Endodermal cell (in vitro differentiated cells): Measurements from ENCODE around the gene CD59. TPM values are rescaled to one million over a fixed set of nuclear protein-coding genes. Genes with fewer than 3 reads are reported as not detected.

ENCODE experiments used
- DNase-seq: peaks from one replicate; pipeline ENCODE4 v3.0.0-alpha.2; 2017
- H3K27ac ChIP-seq: 2 replicates; pipeline ENCODE4 v1.5.1; 2013; ENCODE audit warnings: mild to moderate bottlenecking, low read depth, low read length, moderate library complexity
- H3K27me3 ChIP-seq: 2 replicates; pipeline ENCODE4 v1.6.1; 2013; ENCODE audit warnings: mild to moderate bottlenecking, low read length, moderate library complexity; ENCODE audit not compliant: insufficient read depth, control insufficient read depth, poor library complexity, severe bottlenecking
- H3K36me3 ChIP-seq: 2 replicates; pipeline ENCODE4 v1.7.0; 2013; ENCODE audit warnings: mild to moderate bottlenecking, low read length, moderate library complexity; ENCODE audit not compliant: control insufficient read depth, insufficient read depth
- H3K4me1 ChIP-seq: one replicate; pipeline ENCODE4 v1.7.0; 2013; ENCODE audit warnings: low read length; ENCODE audit not compliant: control insufficient read depth, insufficient read depth
- H3K4me3 ChIP-seq: 2 replicates; pipeline ENCODE4 v1.5.1; 2013; ENCODE audit warnings: mild to moderate bottlenecking, low read length, moderate library complexity
- H3K9ac ChIP-seq: 2 replicates; pipeline ENCODE4 v1.6.1; 2013; ENCODE audit warnings: mild to moderate bottlenecking, low read length, moderate library complexity; ENCODE audit not compliant: poor library complexity, severe bottlenecking; ENCODE audit errors: extremely low read depth
- H3K9me3 ChIP-seq: 2 replicates; pipeline ENCODE4 v1.6.1; 2013; ENCODE audit warnings: mild to moderate bottlenecking, low read length, moderate library complexity; ENCODE audit not compliant: control insufficient read depth
- H3K27ac Mint-ChIP-seq: 2 replicates; pipeline ENCODE4 v1.8.0; 2020; ENCODE audit warnings: mixed read lengths
- H3K27me3 Mint-ChIP-seq: 2 replicates; pipeline ENCODE4 v1.8.0; 2021; ENCODE audit warnings: mild to moderate bottlenecking, mixed read lengths; ENCODE audit not compliant: insufficient read depth
- H3K36me3 Mint-ChIP-seq: 2 replicates; pipeline ENCODE4 v1.8.0; 2020; ENCODE audit warnings: low read depth, mixed read lengths
- H3K4me1 Mint-ChIP-seq: 2 replicates; pipeline ENCODE4 v1.8.0; 2020; ENCODE audit warnings: mixed read lengths
- H3K4me3 Mint-ChIP-seq: 2 replicates; pipeline ENCODE4 v1.8.0; 2020; ENCODE audit warnings: mild to moderate bottlenecking, moderate library complexity, mixed read lengths
- H3K9me3 Mint-ChIP-seq: 2 replicates; pipeline ENCODE4 v1.8.0; 2020; ENCODE audit warnings: mild to moderate bottlenecking, mixed read lengths
- WGBS, 2 experiments: methylation state at CpG; one replicate each; pipeline versions ENCODE4 v1.1.5 to v1.1.7; 2013; ENCODE audit warnings: missing lambda C conversion rate in 2 of 2, mixed read lengths in 1 of 2; ENCODE audit not compliant: insufficient coverage in 1 of 2, insufficient read length in 1 of 2; 5-methylcytosine and 5-hydroxymethylcytosine counted together
- total RNA-seq, 2 donors: library from RNA; stranded (reverse); fragmentation: NEBNext Ultra II Directional in 1 of 2; extraction: Animal tissue kit (Norgen Biotek cat#: 25700) in 1 of 2; gene quantifications; 2 replicates in 1 of 2; 3 replicates in 1 of 2; pipeline ENCODE4 v1.2.1, GENCODE V29; 2021
- TF ChIP-seq, protein P1 (sequence below): fragments of 200-600 bp; sonication (generic); conservative IDR thresholded peaks from 2 replicates; pipeline ENCODE4 v1.5.0; 2021; ENCODE audit warnings: antibody characterized with exemption, mild to moderate bottlenecking

CD59 gene
- total RNA-seq, 2 donors from 2014 or later: 111 to 142 TPM

DNA sequence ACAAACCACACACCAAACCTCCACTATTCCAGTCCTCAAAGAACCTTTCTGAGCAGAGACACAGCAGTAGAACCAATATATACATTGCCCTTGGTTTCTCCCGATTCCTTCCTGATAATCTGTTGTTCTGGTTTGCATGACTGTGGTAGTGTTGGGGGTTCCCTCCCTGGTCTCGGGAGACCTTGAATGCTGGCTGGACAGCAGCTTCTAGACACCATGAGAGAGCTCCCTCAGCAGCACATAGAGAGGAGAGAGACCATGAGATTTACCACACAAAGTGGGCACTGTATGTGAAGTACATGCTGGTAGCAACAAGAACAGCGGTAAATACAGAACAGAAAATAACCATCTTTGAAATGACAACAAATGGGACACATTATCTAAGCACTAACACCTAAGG, 38.2 kb downstream of the CD59 start:
- 79% methylated on average over 3 of the region's 3 CpGs; no CpG with 5 or more reads in 1 of the 2 experiments for WGBS, 2 experiments
- DNase-seq: no peak
- Mint-ChIP-seq H3K4me1 (peaks cover 67% of the 10 kb centered on the region), H3K27ac (peak overlapping the region; percentile 84), H3K36me3 (no peaks in the 10 kb centered on the region), H3K27me3 (peaks cover 5% of the 10 kb centered on the region), H3K4me3 (no peak overlapping the region), H3K9me3 (no peaks in the 10 kb centered on the region)
- H3K9ac ChIP-seq: no peak overlapping the region
- peaks cover 14% of the 10 kb centered on the region for H3K4me1 ChIP-seq
- TF ChIP-seq, protein P1, sequence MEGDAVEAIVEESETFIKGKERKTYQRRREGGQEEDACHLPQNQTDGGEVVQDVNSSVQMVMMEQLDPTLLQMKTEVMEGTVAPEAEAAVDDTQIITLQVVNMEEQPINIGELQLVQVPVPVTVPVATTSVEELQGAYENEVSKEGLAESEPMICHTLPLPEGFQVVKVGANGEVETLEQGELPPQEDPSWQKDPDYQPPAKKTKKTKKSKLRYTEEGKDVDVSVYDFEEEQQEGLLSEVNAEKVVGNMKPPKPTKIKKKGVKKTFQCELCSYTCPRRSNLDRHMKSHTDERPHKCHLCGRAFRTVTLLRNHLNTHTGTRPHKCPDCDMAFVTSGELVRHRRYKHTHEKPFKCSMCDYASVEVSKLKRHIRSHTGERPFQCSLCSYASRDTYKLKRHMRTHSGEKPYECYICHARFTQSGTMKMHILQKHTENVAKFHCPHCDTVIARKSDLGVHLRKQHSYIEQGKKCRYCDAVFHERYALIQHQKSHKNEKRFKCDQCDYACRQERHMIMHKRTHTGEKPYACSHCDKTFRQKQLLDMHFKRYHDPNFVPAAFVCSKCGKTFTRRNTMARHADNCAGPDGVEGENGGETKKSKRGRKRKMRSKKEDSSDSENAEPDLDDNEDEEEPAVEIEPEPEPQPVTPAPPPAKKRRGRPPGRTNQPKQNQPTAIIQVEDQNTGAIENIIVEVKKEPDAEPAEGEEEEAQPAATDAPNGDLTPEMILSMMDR: no peak
- H3K36me3 ChIP-seq: no peaks in the 10 kb centered on the region
- no peak overlapping the region for H3K4me3 ChIP-seq
- no peaks in the 10 kb centered on the region for H3K9me3 ChIP-seq
- no peak overlapping the region for H3K27ac ChIP-seq
- peaks cover 7% of the 10 kb centered on the region for H3K27me3 ChIP-seq

- Histone ChIP-seq H3K27me3 (peaks cover 7% of the 10 kb centered on the region), H3K27ac (no peak overlapping the region), H3K4me3 (no peak overlapping the region), H3K9ac (no peak overlapping the region), H3K4me1 (peaks cover 20% of the 10 kb centered on the region), H3K9me3 (no peaks in the 10 kb centered on the region), H3K36me3 (no peaks in the 10 kb centered on the region)
- TF ChIP-seq, protein P1: no peak
- Mint-ChIP-seq H3K27me3 (peaks cover 5% of the 10 kb centered on the region), H3K4me1 (peaks cover 70% of the 10 kb centered on the region), H3K9me3 (no peaks in the 10 kb centered on the region), H3K4me3 (no peak overlapping the region), H3K27ac (no peak overlapping the region), H3K36me3 (no peaks in the 10 kb centered on the region)
- 91 to 93% methylated on average over 6 of the region's 6 CpGs for WGBS, 2 experiments
- DNase-seq: no peak
Observed at GRCh38 chr11:33696931-33697638, 39.1 kb downstream of the CD59 start.

GRCh38 chr11:33696411-33696810, 39.8 kb downstream of the CD59 start:
- no peak for DNase-seq
- Mint-ChIP-seq H3K4me3 (no peak overlapping the region), H3K27ac (no peak overlapping the region), H3K36me3 (no peaks in the 10 kb centered on the region), H3K9me3 (no peaks in the 10 kb centered on the region), H3K27me3 (peaks cover 5% of the 10 kb centered on the region), H3K4me1 (peaks cover 68% of the 10 kb centered on the region)
- no peaks in the 10 kb centered on the region for H3K9me3 ChIP-seq
- H3K27ac ChIP-seq: no peak overlapping the region
- peaks cover 7% of the 10 kb centered on the region for H3K27me3 ChIP-seq
- peaks cover 17% of the 10 kb centered on the region for H3K4me1 ChIP-seq
- no peak overlapping the region for H3K4me3 ChIP-seq
- 93 to 97% methylated on average over 5 of the region's 5 CpGs for WGBS, 2 experiments
- TF ChIP-seq, protein P1: no peak
- no peak overlapping the region for H3K9ac ChIP-seq
- no peaks in the 10 kb centered on the region for H3K36me3 ChIP-seq
